Nephron progenitor cell (in vitro differentiated cells): ENCODE results near the gene MNS1.
A peak's percentile ranks its signal among the peaks of the same experiment; 100 is the strongest.

Source experiments
- DNase-seq: peaks from one replicate; pipeline ENCODE4 v3.0.0; 2021
- H3K27ac Mint-ChIP-seq: 2 replicates; pipeline ENCODE4 v1.8.0; 2021; ENCODE audit warnings: mild to moderate bottlenecking, moderate library complexity, mixed read lengths
- H3K27me3 Mint-ChIP-seq: 2 replicates; pipeline ENCODE4 v1.8.0; 2021; ENCODE audit warnings: mild to moderate bottlenecking, low read depth, mixed read lengths; ENCODE audit not compliant: poor library complexity
- H3K36me3 Mint-ChIP-seq: 2 replicates; pipeline ENCODE4 v1.8.0; 2021; ENCODE audit warnings: low read depth, mixed read lengths
- H3K4me1 Mint-ChIP-seq: 2 replicates; pipeline ENCODE4 v1.8.0; 2021; ENCODE audit warnings: mixed read lengths
- H3K4me3 Mint-ChIP-seq: 2 replicates; pipeline ENCODE4 v1.8.0; 2021; ENCODE audit warnings: mild to moderate bottlenecking, moderate library complexity, mixed read lengths
- H3K9me3 Mint-ChIP-seq: 2 replicates; pipeline ENCODE4 v1.8.0; 2021; ENCODE audit warnings: mild to moderate bottlenecking, moderate library complexity, mixed read lengths
- TF ChIP-seq, protein P1 (sequence below): fragments of 200-600 bp; sonication (generic); IDR thresholded peaks from 2 replicates; pipeline ENCODE4 v1.5.0; 2021; ENCODE audit warnings: antibody characterized with exemption

Gene MNS1, protein sequence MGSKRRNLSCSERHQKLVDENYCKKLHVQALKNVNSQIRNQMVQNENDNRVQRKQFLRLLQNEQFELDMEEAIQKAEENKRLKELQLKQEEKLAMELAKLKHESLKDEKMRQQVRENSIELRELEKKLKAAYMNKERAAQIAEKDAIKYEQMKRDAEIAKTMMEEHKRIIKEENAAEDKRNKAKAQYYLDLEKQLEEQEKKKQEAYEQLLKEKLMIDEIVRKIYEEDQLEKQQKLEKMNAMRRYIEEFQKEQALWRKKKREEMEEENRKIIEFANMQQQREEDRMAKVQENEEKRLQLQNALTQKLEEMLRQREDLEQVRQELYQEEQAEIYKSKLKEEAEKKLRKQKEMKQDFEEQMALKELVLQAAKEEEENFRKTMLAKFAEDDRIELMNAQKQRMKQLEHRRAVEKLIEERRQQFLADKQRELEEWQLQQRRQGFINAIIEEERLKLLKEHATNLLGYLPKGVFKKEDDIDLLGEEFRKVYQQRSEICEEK

DNA sequence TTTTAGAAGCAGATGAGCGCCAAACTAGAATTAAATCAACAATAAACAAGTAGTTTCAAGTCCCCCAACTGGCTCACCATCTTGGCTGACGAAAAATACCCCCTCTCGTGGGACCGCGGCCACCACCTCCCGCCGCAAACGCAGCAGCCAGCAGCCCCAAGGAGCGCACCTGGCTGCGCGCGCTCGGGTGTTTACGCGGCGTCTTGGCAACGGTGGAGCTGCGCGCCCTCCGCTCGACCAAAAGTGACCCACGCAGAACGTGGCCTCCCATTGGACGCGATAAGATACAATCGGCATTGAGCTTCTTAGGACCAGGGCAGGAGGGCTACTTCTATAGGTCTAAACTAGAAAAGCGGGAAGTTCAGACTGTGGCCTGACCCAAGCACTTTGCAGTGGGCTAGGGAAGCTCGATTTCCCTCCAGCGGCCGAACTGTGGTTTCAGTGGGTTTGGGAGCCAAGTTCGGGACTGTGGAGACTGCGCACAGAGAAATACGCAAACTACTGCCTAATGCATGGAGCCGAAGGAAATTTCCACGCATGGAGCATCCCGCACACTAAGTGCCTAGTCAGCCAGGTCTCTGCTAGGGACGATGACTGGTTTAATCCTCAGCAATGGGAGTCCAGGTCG is at the start of gene MNS1:
Gene MNS1 (minus strand): TSS at position 245 of the 628 bp plus-strand sequence. CDS start 165 bp downstream, at position 80.
- H3K27ac Mint-ChIP-seq, result peak within 1 kb of the TSS; percentile 93
- peak; percentile 73 for DNase-seq
- peaks cover 28% of the 10 kb centered on the region for H3K4me1 Mint-ChIP-seq
- no peaks in the 10 kb centered on the region for H3K36me3 Mint-ChIP-seq
- no peaks in the 10 kb centered on the region for H3K9me3 Mint-ChIP-seq
- H3K4me3 Mint-ChIP-seq, result peak within 1 kb of the TSS; percentile 94
- peaks cover 33% of the 10 kb centered on the region for H3K27me3 Mint-ChIP-seq
- TF ChIP-seq, protein P1, sequence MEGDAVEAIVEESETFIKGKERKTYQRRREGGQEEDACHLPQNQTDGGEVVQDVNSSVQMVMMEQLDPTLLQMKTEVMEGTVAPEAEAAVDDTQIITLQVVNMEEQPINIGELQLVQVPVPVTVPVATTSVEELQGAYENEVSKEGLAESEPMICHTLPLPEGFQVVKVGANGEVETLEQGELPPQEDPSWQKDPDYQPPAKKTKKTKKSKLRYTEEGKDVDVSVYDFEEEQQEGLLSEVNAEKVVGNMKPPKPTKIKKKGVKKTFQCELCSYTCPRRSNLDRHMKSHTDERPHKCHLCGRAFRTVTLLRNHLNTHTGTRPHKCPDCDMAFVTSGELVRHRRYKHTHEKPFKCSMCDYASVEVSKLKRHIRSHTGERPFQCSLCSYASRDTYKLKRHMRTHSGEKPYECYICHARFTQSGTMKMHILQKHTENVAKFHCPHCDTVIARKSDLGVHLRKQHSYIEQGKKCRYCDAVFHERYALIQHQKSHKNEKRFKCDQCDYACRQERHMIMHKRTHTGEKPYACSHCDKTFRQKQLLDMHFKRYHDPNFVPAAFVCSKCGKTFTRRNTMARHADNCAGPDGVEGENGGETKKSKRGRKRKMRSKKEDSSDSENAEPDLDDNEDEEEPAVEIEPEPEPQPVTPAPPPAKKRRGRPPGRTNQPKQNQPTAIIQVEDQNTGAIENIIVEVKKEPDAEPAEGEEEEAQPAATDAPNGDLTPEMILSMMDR, result no peak

DNA sequence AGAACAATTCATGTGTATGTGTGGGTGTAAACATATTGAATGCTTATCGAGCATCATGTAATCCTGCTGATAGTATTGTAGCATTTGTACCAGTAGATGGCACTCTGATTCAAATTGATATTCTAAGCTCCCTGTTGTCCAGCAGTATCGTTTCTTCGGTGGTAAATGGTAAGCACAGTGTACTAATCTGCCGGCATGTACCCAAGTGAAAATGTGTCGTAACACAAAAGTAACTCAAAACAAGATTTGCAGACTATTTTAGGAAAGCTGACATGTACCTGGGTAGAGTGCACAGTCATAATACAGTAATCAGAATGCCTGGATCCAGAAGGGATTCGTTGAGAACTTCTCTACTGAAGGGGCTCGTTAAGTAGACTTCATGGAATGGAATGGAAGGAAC is 31.7 kb upstream of the MNS1 start:
- TF ChIP-seq, protein P1, result peak; percentile 64
- no peaks in the 10 kb centered on the region for H3K36me3 Mint-ChIP-seq
- H3K27me3 Mint-ChIP-seq, result peaks cover 4% of the 10 kb centered on the region
- H3K4me1 Mint-ChIP-seq, result peaks cover 32% of the 10 kb centered on the region
- H3K27ac Mint-ChIP-seq, result no peak overlapping the region
- peaks cover 9% of the 10 kb centered on the region for H3K9me3 Mint-ChIP-seq
- DNase-seq, result no peak
- no peak overlapping the region for H3K4me3 Mint-ChIP-seq

- H3K9me3 Mint-ChIP-seq, result peaks cover 3% of the 10 kb centered on the region
- no peak overlapping the region for H3K4me3 Mint-ChIP-seq
Observed at GRCh38 chr15:56495533-56495932, 30.6 kb upstream of the MNS1 start.

GRCh38 chr15:56495053-56495452 is 30.1 kb upstream of the MNS1 start:
- Mint-ChIP-seq H3K36me3 (no peaks in the 10 kb centered on the region), H3K9me3 (peaks cover 3% of the 10 kb centered on the region), H3K27me3 (peaks cover 4% of the 10 kb centered on the region), H3K27ac (no peak overlapping the region), H3K4me3 (no peak overlapping the region), H3K4me1 (peaks cover 37% of the 10 kb centered on the region)
- DNase-seq, result no peak
- TF ChIP-seq, protein P1, result no peak

More at GRCh38 chr15:56495533-56495932, 30.6 kb upstream of the MNS1 start:
- Mint-ChIP-seq H3K27me3 (peaks cover 4% of the 10 kb centered on the region), H3K4me1 (peaks cover 37% of the 10 kb centered on the region), H3K27ac (no peak overlapping the region), H3K36me3 (no peaks in the 10 kb centered on the region)
- TF ChIP-seq, protein P1, result no peak
- DNase-seq, result no peak

DNA sequence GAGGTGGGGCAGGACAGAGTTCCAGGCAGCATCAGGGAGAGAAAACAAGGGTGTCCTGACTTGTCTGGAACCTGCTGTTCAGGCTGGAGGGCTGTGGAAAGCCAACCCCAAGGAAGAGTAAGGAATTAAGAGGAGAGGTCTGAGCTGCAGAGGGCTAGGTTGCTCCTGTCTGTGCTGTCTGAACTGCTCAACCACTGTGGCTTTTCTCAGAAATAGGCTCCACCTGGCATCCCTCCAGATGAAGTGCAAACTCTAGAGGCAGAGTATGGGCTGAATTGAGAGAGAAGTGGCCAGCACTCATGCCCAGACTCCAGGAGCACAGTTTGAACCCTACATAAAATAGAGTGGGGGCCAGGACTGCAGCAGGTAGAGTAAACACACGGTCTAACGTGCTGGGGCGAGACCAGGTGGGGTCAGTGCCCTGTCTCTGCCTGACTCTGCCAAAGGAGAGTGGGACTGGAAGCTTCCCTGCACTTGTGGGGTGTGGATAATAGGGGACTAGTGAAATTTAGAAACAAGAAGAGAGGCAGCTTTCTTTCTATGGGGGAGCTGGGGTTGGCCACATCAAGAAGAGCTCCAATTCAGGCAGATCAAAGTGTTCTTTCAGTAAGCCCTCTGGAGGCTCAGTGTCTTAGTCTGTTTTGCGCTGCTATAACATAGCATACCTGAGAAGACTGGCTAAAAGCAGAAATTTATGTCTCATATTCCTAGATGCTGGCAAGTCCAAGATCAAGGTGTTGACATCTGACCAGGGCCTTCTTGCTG is 28.0 kb upstream of the MNS1 start:
- H3K4me3 Mint-ChIP-seq, result no peak overlapping the region
- no peaks in the 10 kb centered on the region for H3K36me3 Mint-ChIP-seq
- H3K4me1 Mint-ChIP-seq, result peaks cover 37% of the 10 kb centered on the region
- no peak overlapping the region for H3K27ac Mint-ChIP-seq
- no peak for DNase-seq
- TF ChIP-seq, protein P1, result no peak
- H3K27me3 Mint-ChIP-seq, result peaks cover 4% of the 10 kb centered on the region
- H3K9me3 Mint-ChIP-seq, result peaks cover 3% of the 10 kb centered on the region
